Dedifferentiated amniotic fluid mesenchymal stem cell (primary cell): ENCODE results near the gene CLCN3.
"Not testable (repeated sequence)": the region's sequence is repeated elsewhere in the genome, so short reads cannot be mapped to it uniquely, and the experiment has no call there.

Experiments used
- DNase-seq: peaks from one replicate; pipeline ENCODE4 v3.0.0-alpha.2; 2016; ENCODE audit errors: extremely low spot score

The CLCN3 gene

DNA sequence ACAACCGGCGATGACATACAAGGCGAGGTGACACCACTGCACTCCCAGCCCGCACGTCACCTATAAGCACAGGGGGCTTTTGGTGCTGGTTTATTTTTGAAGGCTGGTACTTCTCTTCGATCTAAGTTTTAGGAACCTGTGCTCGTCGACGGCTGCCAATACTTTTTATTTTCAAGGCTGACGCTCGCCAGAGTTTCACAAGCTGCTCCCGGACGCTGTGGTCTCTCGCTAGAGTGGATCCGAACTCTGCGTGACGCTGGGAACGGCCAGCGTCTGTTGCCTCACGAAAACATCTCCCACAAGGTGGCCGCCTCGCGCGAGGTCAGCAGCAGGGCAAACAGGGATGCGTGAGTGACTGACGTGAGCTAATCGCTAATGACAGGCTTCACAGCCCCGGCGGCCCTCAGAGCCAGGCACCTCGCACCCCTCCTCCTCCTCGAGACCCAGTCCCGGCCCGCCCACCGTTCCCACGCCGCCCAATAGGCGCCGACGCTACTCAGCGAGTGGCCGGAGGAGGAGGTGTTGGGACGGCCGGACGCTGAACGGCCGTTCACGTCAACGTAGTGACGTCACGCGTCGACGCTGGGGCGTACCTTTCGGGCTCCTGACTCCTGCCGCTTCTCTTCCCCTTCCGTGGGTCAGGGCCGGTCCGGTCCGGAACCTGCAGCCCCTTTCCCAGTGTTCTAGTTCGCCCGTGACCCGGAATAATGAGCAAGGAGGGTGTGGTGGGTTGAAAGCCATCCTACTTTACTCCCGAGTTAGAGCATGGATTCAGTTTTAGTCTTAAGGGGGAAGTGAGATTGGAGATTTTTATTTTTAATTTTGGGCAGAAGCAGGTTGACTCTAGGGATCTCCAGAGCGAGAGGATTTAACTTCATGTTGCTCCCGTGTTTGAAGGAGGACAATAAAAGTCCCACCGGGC is at the start of gene CLCN3:
Gene CLCN3 (plus strand): TSS at position 621 of the 922 bp plus-strand sequence. CDS start 15,351 bp downstream, outside the sequence.
- DNase-seq: peak; percentile 94

DNA sequence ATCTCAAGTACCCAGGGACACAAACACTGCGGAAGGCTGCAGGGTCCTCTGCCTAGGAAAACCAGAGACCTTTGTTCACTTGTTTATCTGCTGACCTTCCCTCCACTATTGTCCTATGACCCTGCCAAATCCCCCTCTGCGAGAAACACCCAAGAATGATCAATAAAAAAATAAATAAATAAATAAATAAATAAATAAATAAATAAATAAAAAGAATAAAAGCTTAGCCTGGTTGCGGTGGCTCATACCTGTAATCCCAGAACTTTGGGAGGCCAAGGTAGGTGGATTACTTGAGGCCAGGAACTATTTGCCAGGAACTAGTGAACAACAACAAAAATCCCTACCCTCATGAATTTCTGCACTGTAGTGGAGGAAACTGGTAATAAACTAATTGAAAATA is 49.4 kb upstream of the CLCN3 start:
- not testable (repeated sequence) for DNase-seq

- no peak for DNase-seq
Observed at GRCh38 chr4:169571435-169571834, 48.9 kb upstream of the CLCN3 start.

GRCh38 chr4:169573889-169574288 is 46.5 kb upstream of the CLCN3 start:
- DNase-seq: no peak

- DNase-seq: no peak
Observed at GRCh38 chr4:169582203-169582602, 38.2 kb upstream of the CLCN3 start.

- DNase-seq: no peak
Observed at GRCh38 chr4:169582706-169583105, 37.7 kb upstream of the CLCN3 start.

DNA sequence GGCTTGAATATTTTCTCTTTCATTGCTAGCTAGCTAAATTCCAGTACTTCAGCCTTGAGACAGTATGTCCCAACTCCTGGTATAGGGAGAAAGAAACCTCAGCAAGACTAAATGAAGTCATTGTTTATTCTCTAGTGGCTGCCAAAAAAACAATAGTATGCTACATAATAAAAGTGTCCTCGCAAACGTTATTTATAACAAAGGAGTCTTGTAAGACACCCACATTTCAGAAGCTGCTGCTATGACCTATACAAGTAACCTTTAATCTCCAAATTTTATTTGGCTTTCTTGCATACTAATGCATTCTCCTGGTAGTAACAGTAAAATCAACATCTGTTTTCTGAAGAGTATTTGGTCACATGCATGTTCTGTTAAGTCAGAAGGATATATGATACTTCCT is 36.8 kb upstream of the CLCN3 start:
- peak; percentile 36 for DNase-seq

- no peak for DNase-seq
Observed at GRCh38 chr4:169593050-169593560, 27.3 kb upstream of the CLCN3 start.

- DNase-seq: no peak
Observed at GRCh38 chr4:169594560-169595195, 25.7 kb upstream of the CLCN3 start.

DNA sequence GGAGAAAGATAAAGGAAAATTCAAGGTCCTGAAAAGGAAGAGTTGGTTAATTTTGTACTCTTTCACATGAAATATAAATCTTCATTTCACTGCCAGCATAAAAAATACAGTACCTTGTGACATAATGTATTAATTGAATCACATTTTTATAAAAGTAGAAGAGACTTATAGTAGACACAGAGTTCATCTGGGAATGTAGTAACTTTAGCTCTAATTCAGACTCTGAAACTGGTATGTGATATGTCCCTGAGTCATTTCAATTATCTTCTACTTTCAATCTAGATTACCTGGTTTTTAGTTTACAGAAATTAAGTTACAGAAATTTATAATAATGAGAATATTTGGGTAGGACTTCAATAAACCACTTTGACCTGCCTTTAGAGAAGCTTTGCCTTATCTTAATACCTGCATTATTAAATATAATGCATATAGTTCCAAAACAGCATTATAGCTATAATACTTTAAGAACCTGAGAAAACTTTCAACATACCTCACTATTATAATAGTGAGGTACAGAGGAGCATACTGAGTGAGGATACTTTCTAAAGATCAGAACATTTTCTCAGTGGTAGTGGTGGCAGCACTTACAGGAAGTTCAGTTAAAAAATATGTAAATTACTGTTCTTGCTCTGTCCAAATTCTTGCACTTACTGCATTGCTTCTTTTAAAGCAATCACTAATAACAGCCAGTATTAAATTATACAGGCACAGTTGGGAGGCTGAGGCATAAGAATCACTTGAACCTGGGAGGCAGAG is 19.2 kb upstream of the CLCN3 start:
- no peak for DNase-seq

DNA sequence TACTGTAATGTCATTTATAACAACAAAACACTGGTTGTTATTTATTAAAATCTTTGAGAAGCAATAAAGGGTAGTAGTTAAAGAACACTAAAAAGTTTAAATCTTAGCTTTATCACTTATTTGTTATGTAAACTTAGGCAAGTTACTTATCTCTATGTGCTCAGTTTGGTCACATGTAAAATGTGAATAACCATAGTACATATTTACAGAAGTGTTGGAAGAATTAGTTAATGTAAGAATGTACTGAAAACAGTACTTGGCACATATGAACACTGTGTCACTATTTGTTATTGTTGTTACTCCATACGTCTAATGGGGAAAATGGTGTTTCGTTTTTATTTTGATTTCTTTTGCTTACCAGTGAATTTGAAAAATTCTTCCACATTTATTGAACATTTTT is 17.1 kb upstream of the CLCN3 start:
- no peak for DNase-seq

- peak; percentile 52 for DNase-seq
Observed at GRCh38 chr4:169604131-169604900, 16.1 kb upstream of the CLCN3 start.

DNA sequence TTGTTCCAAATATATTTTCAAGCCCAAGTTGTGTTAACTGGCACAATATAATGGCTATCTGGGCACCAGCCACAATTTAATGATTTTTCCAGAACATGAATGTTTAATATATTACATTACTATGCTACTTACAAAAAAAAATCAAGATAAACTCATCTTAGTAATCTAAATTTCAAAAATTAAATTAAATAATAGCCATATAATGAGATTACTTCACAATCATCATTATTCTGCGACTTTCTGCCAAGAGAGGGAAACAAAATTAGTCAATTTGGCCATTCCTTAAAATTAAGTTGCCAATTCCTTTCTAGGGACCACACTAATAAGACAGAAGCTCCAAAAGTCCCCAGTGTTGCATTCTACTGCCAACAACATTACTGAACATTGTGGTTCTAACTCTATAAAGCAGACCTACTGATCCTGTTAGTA is 15.5 kb upstream of the CLCN3 start:
- DNase-seq: no peak

GRCh38 chr4:169611157-169611556 is 9.2 kb upstream of the CLCN3 start:
- no peak for DNase-seq

GRCh38 chr4:169611991-169612870 is 8.1 kb upstream of the CLCN3 start, which contains the start of gene NEK1:
NEK1 (minus strand) TSS chr4:169612583; CDS start chr4:169602630, 9,953 bp downstream.
- DNase-seq: peak; percentile 75

DNA sequence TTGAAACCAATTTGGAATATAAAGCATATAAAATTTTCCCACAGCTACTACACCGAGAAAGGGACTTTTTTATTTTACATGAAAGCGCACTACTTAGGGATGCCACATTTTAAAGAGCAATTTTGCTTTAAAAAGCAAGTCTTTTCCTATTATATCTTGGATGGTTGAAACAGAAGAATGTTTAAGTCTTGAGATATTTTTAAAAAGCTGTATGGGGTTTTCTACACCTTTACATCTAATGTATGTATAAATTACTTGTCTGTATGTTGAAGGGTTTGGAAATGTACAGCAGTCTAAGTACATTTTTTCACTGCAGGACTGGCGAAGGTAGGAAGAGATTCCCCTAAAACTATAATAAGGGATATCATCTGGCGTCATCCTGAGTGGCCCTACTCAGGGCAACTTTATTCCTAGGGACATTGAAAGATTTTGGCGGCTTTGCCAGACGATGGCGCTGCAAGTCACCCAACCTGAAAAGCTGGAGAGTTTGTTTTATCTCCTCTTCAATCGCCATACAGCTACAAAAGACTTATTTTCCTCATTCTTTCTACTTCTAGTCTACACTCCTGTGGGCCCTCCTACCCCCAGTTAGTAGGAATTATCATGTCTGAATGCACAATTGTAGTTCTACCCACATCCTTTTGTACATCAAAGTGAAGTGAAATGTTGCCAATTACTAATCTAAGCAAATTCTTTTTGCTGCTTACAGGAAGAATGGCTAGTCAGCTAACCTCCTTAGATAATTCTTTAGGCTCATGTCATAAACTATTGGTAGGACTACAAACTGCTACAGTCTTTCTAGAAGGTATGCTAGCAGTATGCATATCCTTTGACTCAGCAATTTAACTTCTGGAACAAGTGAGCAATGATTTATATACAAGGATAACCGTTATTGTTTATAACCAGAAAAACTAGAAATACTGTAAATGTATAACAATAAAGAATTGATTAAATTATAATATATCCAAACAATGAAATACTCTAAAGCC is 7.2 kb upstream of the CLCN3 start:
- peak; percentile 91 for DNase-seq

DNA sequence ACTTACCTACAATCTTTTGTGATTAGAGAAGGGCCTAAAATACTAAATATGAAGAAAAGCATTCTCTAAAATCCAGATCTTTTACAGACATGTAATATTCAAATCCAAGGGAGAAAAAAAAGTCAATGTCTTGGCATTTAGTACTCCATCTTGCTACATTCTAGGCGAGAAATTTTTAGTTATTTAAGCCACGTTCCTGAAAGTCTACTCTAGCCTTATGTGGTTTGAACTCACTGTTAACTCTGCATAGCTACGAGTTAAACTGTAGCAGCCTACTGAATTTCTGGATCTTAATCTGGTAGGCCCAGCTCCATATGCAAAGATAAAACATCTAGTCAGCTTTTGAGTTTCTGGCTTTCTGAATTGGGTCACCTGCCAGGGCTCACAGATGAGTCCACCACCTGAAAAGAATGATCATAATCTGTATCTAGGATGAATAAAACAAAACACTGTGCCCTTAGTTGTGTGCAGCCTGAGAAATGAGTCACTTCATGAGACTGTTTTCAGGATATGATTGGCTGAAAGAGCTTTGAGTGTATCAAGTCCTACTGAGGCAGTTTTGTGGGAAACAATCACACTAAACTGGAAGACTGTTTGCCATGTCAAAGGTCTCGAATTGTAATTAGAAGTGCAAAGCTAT is 4.8 kb upstream of the CLCN3 start:
- DNase-seq: no peak

- no peak for DNase-seq
Observed at GRCh38 chr4:169616846-169617245, 3.5 kb upstream of the CLCN3 start.
